ENCODE measurements around the gene LRRC75B. TPM values are rescaled to one million over a fixed set of nuclear protein-coding genes. Genes with fewer than 3 reads are reported as not detected.
"Not testable (repeated sequence)": the region's sequence is repeated elsewhere in the genome, so short reads cannot be mapped to it uniquely, and the experiment has no call there.

The LRRC75B gene
- total RNA-seq, 1 donor from 2014 or later, result 5.6 TPM

GRCh38 chr22:24553597-24554312, 39.1 kb downstream of the LRRC75B start:
- DNase-seq, result peak; percentile 56
- intact Hi-C loops (cut with micrococcal nuclease), result no loop called here
- peak overlapping the region; percentile 97 for H3K4me3 ChIP-seq
- H3K9me3 ChIP-seq (replicated peaks), result no peaks in the 10 kb centered on the region
- peaks cover 89% of the 10 kb centered on the region for H3K4me1 ChIP-seq
- peak overlapping the region; percentile 94 for H3K27ac ChIP-seq (replicated peaks)
- H3K27me3 ChIP-seq (ENCODE audit: low read depth), result no peaks in the 10 kb centered on the region
- TF ChIP-seq CTCF (IDR thresholded peaks at IDR 0.05; ENCODE audit: borderline replicate concordance), result no peak
- peaks cover 26% of the 10 kb centered on the region for H3K36me3 ChIP-seq

- Histone ChIP-seq H3K36me3 (peaks cover 26% of the 10 kb centered on the region), H3K4me1 (peaks cover 93% of the 10 kb centered on the region), H3K4me3 (peak overlapping the region; percentile 97), H3K27ac (replicated peaks) (peak overlapping the region; percentile 94)
- H3K9me3 ChIP-seq (replicated peaks); intact Hi-C loops (cut with micrococcal nuclease); DNase-seq; H3K27me3 ChIP-seq (ENCODE audit: low read depth): not testable (repeated sequence)
These were observed 40.2 kb downstream of the LRRC75B start for GRCh38 chr22:24552503-24553286.

GRCh38 chr22:24550902-24551435, 41.9 kb downstream of the LRRC75B start:
- Histone ChIP-seq H3K9me3 (replicated peaks) (no peaks in the 10 kb centered on the region), H3K4me1 (peaks cover 78% of the 10 kb centered on the region), H3K27me3 (ENCODE audit: low read depth) (no peaks in the 10 kb centered on the region), H3K27ac (replicated peaks) (peak overlapping the region; percentile 75), H3K36me3 (peaks cover 38% of the 10 kb centered on the region), H3K4me3 (no peak overlapping the region)
- no peak for TF ChIP-seq CTCF (IDR thresholded peaks at IDR 0.05; ENCODE audit: borderline replicate concordance)
- intact Hi-C loops (cut with micrococcal nuclease), result no loop called here
- DNase-seq, result no peak

- Histone ChIP-seq H3K4me1 (peaks cover 81% of the 10 kb centered on the region), H3K27ac (replicated peaks) (peak overlapping the region; percentile 75)
- intact Hi-C loops (cut with micrococcal nuclease), result no loop called here
These were observed 42.6 kb downstream of the LRRC75B start for GRCh38 chr22:24550028-24550901.

GRCh38 chr22:24548812-24549211, 44.1 kb downstream of the LRRC75B start:
- Histone ChIP-seq H3K36me3 (peaks cover 51% of the 10 kb centered on the region), H3K4me1 (peaks cover 84% of the 10 kb centered on the region), H3K9me3 (replicated peaks) (no peaks in the 10 kb centered on the region), H3K27ac (replicated peaks) (peak overlapping the region; percentile 75), H3K27me3 (ENCODE audit: low read depth) (no peaks in the 10 kb centered on the region), H3K4me3 (no peak overlapping the region)
- TF ChIP-seq CTCF (IDR thresholded peaks at IDR 0.05; ENCODE audit: borderline replicate concordance), result no peak
- DNase-seq, result no peak
- intact Hi-C loops (cut with micrococcal nuclease), result no loop called here

More at GRCh38 chr22:24550028-24550901, 42.6 kb downstream of the LRRC75B start:
- no peaks in the 10 kb centered on the region for H3K9me3 ChIP-seq (replicated peaks)
- no peak overlapping the region for H3K4me3 ChIP-seq
- H3K27me3 ChIP-seq (ENCODE audit: low read depth), result no peaks in the 10 kb centered on the region
- peaks cover 38% of the 10 kb centered on the region for H3K36me3 ChIP-seq
- peak; percentile 25 for DNase-seq
- TF ChIP-seq CTCF (IDR thresholded peaks at IDR 0.05; ENCODE audit: borderline replicate concordance), result no peak
